ENCODE results near the gene FRAS1.
"Not testable (repeated sequence)": the region's sequence is repeated elsewhere in the genome, so short reads cannot be mapped to it uniquely, and the experiment has no call there.

Gene FRAS1

DNA sequence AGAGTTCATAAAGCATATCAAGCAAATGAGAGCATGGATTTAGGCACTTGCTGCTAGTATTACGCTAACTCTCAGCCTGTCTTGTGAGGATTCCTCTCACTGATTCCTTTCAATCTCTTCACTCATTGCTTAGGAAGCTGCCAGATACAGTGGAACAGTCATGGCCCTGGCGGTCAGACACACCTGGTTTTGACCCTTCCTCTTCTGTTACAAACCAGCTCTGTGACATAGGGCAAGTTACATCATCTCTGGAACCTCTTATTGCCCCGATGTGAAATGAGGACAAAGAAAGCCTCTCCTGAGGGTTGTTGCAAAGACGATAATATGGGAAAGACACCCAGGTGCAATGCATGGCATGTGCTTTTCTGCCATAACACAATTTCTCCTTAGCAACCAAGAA, 12.2 kb downstream of the FRAS1 start:
- no peaks in the 10 kb centered on the region for H3K9me3 Mint-ChIP-seq
- no peaks in the 10 kb centered on the region for H3K36me3 Mint-ChIP-seq
- H3K27me3 Mint-ChIP-seq: peaks cover 13% of the 10 kb centered on the region
- DNase-seq (ENCODE audit: low spot score in 2 of 2) (no peak), ATAC-seq (ENCODE audit: low read depth) (no peak)
- H3K27ac Mint-ChIP-seq: no peak overlapping the region
- no peaks in the 10 kb centered on the region for H3K4me1 Mint-ChIP-seq
- no peak overlapping the region for H3K4me3 Mint-ChIP-seq

DNA sequence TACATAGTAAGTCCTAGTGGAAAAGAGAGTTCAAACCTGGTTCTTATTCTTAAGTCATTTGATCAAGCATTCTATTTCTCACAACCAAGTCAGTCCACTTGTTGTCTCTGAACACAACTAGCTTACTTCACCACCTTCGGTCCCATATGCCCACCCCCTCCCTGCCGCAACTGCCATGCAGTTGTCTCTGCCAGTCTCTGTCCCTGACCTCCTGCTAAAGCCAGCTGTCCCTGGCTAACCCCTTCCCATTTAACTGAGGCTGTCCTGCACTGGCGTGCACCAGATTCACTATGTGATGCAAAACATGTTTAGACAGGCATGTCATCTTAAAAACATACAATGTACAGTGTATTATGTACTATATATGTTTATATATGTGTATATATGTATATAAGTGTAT, 12.7 kb downstream of the FRAS1 start:
- Mint-ChIP-seq H3K36me3 (no peaks in the 10 kb centered on the region), H3K27me3 (peaks cover 13% of the 10 kb centered on the region), H3K4me3 (no peak overlapping the region), H3K4me1 (no peaks in the 10 kb centered on the region), H3K27ac (no peak overlapping the region), H3K9me3 (no peaks in the 10 kb centered on the region)
- no peak for DNase-seq (ENCODE audit: low spot score in 2 of 2)
- no peak for ATAC-seq (ENCODE audit: low read depth)

DNA sequence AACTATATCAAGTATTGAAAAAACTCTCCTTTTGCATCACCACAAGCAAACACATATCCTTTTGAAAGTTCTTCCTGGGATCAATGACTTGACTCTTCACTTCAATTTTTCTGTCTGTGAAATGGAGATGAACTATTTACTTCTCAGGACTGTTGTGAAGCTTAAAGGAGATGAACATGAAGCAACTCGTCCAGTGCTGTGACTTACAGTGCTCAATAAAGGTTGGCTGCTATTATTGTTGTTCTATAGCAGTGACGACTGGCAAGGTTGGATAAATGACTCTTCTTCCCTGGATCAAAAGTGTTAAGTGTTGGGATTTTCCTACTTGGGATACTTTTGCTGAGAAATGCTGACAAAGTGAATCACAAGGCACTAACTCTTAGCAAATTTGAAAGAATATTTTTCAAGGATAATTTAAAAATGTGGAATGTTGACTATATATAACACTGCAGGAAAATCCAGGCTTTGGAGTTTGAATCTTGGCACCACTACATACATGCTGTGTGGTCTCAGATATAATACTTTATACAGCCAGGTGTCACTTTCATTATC, 13.7 kb downstream of the FRAS1 start:
- ATAC-seq (ENCODE audit: low read depth) (no peak), DNase-seq (ENCODE audit: low spot score in 2 of 2) (no peak)
- Mint-ChIP-seq H3K4me3 (no peak overlapping the region), H3K9me3 (no peaks in the 10 kb centered on the region), H3K4me1 (no peaks in the 10 kb centered on the region), H3K36me3 (no peaks in the 10 kb centered on the region), H3K27ac (no peak overlapping the region), H3K27me3 (peaks cover 13% of the 10 kb centered on the region)

DNA sequence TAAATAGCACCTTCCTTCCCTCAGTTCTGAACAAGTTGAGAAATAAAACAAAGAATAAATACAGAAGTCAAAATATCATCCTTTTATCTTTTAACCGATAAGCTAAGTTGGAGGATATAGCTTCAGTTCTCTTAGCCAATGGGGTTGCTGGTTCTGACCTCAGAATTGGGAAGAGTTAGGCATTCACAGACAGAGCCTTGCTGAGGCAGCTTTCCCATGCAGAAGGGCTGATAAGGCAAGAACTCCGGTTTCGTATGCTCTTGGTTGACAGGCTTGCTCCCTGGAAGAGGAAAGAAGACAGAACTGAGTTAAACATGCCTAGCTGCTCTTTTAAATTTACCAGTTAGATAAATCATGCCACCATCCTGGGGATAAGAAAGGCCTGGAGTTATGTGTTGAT, 17.6 kb downstream of the FRAS1 start:
- Mint-ChIP-seq H3K4me1 (no peaks in the 10 kb centered on the region), H3K4me3 (no peak overlapping the region), H3K27me3 (peaks cover 5% of the 10 kb centered on the region), H3K9me3 (no peaks in the 10 kb centered on the region), H3K27ac (no peak overlapping the region), H3K36me3 (no peaks in the 10 kb centered on the region)
- ATAC-seq (ENCODE audit: low read depth) (no peak), DNase-seq (ENCODE audit: low spot score in 2 of 2) (no peak)

DNA sequence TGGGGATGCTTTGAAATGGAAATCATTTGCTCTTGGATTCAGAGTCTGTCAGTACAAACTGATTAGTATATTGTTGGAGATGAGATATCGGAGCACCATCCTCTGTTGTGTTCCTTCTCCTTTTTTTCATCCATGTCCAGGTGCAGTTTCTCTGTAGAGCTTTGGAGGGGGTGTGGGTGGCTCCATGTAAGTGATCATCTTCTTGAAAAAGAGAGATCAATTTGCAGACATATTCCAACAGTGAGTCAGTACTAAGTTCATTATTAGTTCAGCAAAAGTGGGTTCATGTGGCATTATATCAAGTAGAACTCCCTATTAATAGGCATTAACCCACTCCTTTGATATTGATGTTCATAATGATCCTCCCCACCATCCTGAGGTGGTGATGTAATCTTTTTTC, 18.9 kb downstream of the FRAS1 start:
- ATAC-seq (ENCODE audit: low read depth): no peak
- no peak for DNase-seq (ENCODE audit: low spot score in 2 of 2)
- Mint-ChIP-seq H3K4me1 (peaks cover 2% of the 10 kb centered on the region), H3K27ac (no peak overlapping the region), H3K4me3 (no peak overlapping the region), H3K9me3 (no peaks in the 10 kb centered on the region), H3K36me3 (no peaks in the 10 kb centered on the region), H3K27me3 (peaks cover 2% of the 10 kb centered on the region)

DNA sequence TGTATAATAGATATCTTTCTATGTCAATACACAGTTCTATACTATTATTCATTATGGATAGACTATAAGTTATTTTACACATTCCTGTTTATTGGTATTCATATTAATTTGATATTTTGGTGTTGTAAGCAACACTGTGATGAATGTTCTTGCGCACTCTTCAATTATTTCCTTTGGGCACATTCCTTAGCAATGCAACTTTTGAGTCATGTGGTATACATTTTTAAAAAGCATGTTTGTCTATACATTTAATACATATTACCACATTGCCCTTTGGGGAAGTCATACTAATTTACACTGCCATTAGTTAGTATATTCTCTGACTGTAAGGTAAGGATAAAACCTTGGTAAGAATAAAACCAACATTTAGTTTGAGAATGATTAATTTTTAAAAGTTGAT, 21.0 kb downstream of the FRAS1 start:
- Mint-ChIP-seq H3K27ac (no peak overlapping the region), H3K4me3 (no peak overlapping the region), H3K27me3 (no peaks in the 10 kb centered on the region), H3K36me3 (no peaks in the 10 kb centered on the region), H3K4me1 (peaks cover 2% of the 10 kb centered on the region), H3K9me3 (no peaks in the 10 kb centered on the region)
- DNase-seq (ENCODE audit: low spot score in 2 of 2) (no peak), ATAC-seq (ENCODE audit: low read depth) (no peak)

DNA sequence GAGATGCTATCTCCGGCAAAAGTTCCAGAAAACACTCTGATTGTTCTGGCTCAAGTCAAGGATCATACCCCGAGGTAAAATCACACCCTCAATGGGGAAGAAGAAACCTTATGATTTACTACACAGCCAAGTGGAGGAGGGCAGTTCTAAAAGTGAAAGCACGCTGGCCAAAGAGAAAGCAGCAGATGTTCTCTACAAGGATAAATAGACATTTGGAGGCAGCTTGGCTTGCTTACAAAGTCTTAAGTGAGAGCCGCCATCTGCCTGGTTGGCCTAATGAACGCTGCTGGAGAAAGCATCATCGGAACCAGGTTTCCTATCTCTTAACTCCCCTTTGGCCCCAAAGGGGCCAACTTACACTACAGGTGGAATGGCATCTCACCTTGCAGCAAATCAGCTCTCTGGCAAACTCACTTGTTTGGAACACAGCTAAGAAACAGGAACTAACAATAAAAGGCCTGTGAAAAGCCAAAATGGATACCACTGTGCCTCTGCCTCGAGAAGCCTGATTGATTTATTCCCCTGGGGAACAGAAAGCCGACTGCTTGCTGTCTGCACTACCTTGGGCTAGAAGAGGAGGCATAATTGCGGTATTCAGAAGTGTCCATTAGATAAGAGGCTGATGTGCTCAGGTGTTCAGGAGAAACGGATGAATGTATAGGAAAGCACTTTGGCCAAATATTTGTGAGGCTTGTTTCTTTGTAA, 22.8 kb downstream of the FRAS1 start:
- no peaks in the 10 kb centered on the region for H3K36me3 Mint-ChIP-seq
- peaks cover 2% of the 10 kb centered on the region for H3K27me3 Mint-ChIP-seq
- DNase-seq (ENCODE audit: low spot score in 2 of 2): no peak
- H3K4me1 Mint-ChIP-seq: peaks cover 2% of the 10 kb centered on the region
- no peak overlapping the region for H3K4me3 Mint-ChIP-seq
- ATAC-seq (ENCODE audit: low read depth): no peak
- H3K9me3 Mint-ChIP-seq: no peaks in the 10 kb centered on the region
- H3K27ac Mint-ChIP-seq: no peak overlapping the region

DNA sequence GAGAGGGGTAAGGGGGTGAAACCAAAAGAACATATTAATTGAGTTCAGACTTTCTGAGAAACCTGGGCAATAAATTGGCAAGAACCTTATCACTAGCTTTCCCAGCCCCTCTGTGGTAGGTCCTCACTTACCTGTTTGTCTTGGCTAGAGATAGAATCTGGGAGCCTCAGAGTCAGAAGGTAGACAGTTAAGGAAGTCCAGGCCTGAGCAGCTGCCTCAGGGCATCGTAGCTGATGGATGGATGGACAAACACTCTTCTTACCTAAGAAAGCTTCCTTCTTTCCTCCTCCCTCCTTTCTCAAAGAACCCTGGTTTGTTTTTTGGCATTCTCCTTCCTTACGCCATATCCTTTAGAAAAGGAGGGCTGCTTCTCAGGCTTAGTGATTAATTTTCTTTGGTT, 24.4 kb downstream of the FRAS1 start:
- DNase-seq (ENCODE audit: low spot score in 2 of 2) (no peak), ATAC-seq (ENCODE audit: low read depth) (no peak)
- H3K27ac Mint-ChIP-seq: no peak overlapping the region
- H3K9me3 Mint-ChIP-seq: no peaks in the 10 kb centered on the region
- H3K4me3 Mint-ChIP-seq: no peak overlapping the region
- peaks cover 7% of the 10 kb centered on the region for H3K27me3 Mint-ChIP-seq
- H3K4me1 Mint-ChIP-seq: peaks cover 2% of the 10 kb centered on the region
- H3K36me3 Mint-ChIP-seq: no peaks in the 10 kb centered on the region

DNA sequence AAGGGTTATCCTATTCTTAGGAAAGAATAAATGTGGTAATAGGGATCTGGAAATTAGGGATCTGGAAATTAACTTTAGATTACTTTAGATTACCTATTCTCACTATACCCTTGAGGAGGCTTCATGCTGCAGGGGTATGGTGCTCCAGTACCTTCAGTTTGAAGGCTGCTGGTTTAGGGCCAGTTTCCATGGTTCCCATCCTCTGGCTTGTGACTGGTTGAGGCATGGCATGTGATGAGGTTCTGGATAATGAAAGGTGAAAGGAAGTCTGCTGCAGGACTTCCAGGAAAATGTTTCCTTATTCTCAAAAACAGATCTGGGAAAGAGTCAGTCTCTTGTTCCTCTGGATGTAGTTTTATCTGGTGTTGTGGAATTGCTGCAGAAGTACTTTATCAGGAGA, 25.9 kb downstream of the FRAS1 start:
- Mint-ChIP-seq H3K4me3 (no peak overlapping the region), H3K27me3 (peaks cover 9% of the 10 kb centered on the region), H3K9me3 (no peaks in the 10 kb centered on the region), H3K4me1 (peaks cover 2% of the 10 kb centered on the region), H3K36me3 (no peaks in the 10 kb centered on the region), H3K27ac (no peak overlapping the region)
- no peak for DNase-seq (ENCODE audit: low spot score in 2 of 2)
- ATAC-seq (ENCODE audit: low read depth): no peak

DNA sequence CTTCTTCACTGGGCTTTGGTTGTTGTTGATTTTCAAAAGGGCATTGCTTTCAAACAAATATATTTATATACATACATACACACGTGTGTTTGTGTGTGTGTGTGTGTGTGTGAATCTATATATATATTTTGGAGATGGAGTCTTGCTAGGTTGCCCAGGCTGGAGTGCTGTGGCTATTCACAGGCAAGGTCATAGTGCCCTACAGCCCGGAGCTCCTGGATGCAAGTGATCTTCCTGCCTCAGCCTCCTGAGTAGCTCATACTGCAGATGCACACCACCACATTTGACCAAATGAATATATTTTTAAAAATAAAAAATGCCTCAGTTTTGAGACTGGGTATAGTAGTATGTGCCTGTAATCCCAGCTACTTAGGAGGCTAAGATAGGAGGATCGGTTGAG, 34.4 kb downstream of the FRAS1 start:
- Mint-ChIP-seq H3K27ac (no peak overlapping the region), H3K9me3 (no peaks in the 10 kb centered on the region), H3K4me1 (no peaks in the 10 kb centered on the region), H3K27me3 (peaks cover 10% of the 10 kb centered on the region), H3K36me3 (no peaks in the 10 kb centered on the region), H3K4me3 (no peak overlapping the region)
- DNase-seq (ENCODE audit: low spot score in 2 of 2) (no peak), ATAC-seq (ENCODE audit: low read depth) (no peak)

DNA sequence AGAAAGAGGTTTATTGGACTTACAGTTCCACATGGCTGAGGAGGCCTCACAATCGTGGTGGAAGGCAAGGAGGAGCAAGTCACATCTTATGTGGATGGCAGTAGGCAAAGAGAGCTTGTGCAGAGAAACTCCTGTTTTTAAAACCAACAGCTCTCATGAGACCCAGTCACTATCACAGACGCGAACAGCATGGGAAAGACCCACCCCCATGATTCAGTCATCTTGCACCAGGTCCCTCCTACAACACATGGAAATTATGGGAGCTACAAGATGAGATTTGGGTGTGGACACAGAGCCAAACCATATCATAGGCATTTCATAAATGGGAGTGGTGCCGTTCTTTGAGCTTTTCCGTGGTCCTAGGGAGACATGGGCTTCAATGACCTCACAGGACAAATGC, 35.2 kb downstream of the FRAS1 start:
- ATAC-seq (ENCODE audit: low read depth); H3K4me1 Mint-ChIP-seq; H3K4me3 Mint-ChIP-seq; H3K27ac Mint-ChIP-seq; H3K36me3 Mint-ChIP-seq; H3K9me3 Mint-ChIP-seq; DNase-seq (ENCODE audit: low spot score in 2 of 2): not testable (repeated sequence)
- H3K27me3 Mint-ChIP-seq: peaks cover 10% of the 10 kb centered on the region

DNA sequence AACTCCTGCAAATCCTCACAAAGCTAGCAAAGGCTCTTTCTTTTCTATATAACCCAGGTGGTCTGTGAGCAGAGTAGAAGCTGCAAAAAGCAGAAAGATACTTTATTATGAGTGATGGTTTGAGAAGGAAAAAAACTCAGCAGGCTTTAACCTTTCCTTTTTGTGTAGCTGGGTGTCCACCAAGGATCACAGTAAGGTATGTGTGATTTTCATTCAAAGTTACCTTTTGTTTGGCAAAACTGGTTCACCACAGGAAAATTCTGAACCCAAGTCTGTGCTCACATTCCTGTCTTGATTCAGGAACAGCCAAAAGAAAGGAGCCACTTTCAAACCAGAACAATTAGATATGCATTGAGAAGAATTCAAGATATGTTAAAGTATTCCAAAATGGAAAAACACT, 35.7 kb downstream of the FRAS1 start:
- Mint-ChIP-seq H3K36me3 (no peaks in the 10 kb centered on the region), H3K9me3 (peaks cover 4% of the 10 kb centered on the region), H3K4me3 (no peak overlapping the region), H3K27ac (no peak overlapping the region), H3K4me1 (no peaks in the 10 kb centered on the region), H3K27me3 (peaks cover 9% of the 10 kb centered on the region)
- DNase-seq (ENCODE audit: low spot score in 2 of 2) (no peak), ATAC-seq (ENCODE audit: low read depth) (no peak)

DNA sequence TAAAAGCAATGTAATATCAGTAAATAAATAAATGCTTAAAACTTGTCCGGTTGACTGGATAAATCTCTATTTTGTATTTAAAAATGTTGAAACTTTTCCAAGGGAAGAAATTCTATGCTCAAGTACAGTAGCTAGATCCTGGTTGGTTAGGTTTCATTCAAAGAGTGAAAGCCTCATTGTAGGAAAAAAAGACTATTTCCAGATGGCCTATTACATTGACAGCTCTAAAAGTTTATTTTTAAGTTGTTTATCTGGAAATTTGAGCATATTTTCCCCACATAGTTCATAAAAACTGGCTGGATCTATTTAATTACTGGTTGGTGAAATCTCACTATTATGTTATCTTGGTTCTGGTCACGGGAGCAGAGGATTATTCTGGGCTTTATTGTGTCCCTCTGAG, 38.0 kb downstream of the FRAS1 start:
- H3K27ac Mint-ChIP-seq: no peak overlapping the region
- H3K36me3 Mint-ChIP-seq: no peaks in the 10 kb centered on the region
- no peaks in the 10 kb centered on the region for H3K4me1 Mint-ChIP-seq
- peaks cover 6% of the 10 kb centered on the region for H3K27me3 Mint-ChIP-seq
- ATAC-seq (ENCODE audit: low read depth): no peak
- no peak for DNase-seq (ENCODE audit: low spot score in 2 of 2)
- peaks cover 4% of the 10 kb centered on the region for H3K9me3 Mint-ChIP-seq
- no peak overlapping the region for H3K4me3 Mint-ChIP-seq

DNA sequence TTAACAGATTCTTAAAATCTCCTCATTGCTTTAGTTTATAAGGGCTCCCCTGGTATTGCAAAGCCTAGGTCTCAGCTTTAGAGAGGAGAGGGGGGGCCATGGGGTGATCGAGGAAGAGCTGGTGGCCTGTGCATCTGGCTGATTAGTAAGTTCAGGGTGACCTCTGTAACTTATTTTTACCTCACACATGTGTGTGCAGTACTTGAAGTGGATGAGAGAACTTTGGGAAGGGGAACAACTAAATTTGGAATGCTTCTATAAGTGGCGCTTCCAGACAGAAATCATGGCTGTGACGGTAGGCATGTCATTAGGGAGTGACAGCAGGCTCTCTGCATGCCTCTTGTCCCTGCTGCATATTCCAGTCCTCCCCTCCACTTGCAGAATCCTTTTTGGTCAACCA, 41.9 kb downstream of the FRAS1 start:
- no peak overlapping the region for H3K4me3 Mint-ChIP-seq
- no peaks in the 10 kb centered on the region for H3K36me3 Mint-ChIP-seq
- H3K27me3 Mint-ChIP-seq: peaks cover 2% of the 10 kb centered on the region
- H3K27ac Mint-ChIP-seq: no peak overlapping the region
- DNase-seq (ENCODE audit: low spot score in 2 of 2) (no peak), ATAC-seq (ENCODE audit: low read depth) (no peak)
- peaks cover 4% of the 10 kb centered on the region for H3K9me3 Mint-ChIP-seq
- no peaks in the 10 kb centered on the region for H3K4me1 Mint-ChIP-seq

DNA sequence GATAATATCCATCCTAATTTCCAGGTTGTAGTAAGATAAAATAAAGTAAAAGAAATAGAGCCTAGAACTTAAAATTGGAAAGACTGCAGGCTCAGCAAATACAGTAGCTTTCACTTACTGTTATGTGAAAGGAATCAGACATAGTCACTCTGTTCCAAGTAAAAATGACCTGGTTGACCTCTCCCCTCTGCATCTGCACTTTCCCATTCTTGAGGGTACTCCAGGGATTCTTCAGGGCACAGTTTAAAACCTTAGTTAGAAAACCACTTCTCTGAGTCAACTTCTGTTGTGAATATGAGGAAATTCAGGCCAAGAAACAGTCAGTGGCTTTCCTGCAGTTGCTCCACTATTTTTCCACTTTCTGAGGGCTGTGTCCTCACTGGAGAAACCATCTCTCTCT, 42.9 kb downstream of the FRAS1 start:
- H3K4me3 Mint-ChIP-seq: no peak overlapping the region
- peaks cover 2% of the 10 kb centered on the region for H3K27me3 Mint-ChIP-seq
- H3K4me1 Mint-ChIP-seq: no peaks in the 10 kb centered on the region
- no peak for DNase-seq (ENCODE audit: low spot score in 2 of 2)
- ATAC-seq (ENCODE audit: low read depth): no peak
- H3K36me3 Mint-ChIP-seq: no peaks in the 10 kb centered on the region
- peaks cover 4% of the 10 kb centered on the region for H3K9me3 Mint-ChIP-seq
- H3K27ac Mint-ChIP-seq: no peak overlapping the region

Data from memory B cell (primary cell).